SW 1271 (cell line): ENCODE data around the gene CHST13.
"Not testable (repeated sequence)": the region's sequence is repeated elsewhere in the genome, so short reads cannot be mapped to it uniquely, and the experiment has no call there.

Source experiments
- DNase-seq, 2 experiments: peaks; one replicate each; lab custom pipeline; 2025; lab: John Stamatoyannopoulos, UW

Gene CHST13

DNA sequence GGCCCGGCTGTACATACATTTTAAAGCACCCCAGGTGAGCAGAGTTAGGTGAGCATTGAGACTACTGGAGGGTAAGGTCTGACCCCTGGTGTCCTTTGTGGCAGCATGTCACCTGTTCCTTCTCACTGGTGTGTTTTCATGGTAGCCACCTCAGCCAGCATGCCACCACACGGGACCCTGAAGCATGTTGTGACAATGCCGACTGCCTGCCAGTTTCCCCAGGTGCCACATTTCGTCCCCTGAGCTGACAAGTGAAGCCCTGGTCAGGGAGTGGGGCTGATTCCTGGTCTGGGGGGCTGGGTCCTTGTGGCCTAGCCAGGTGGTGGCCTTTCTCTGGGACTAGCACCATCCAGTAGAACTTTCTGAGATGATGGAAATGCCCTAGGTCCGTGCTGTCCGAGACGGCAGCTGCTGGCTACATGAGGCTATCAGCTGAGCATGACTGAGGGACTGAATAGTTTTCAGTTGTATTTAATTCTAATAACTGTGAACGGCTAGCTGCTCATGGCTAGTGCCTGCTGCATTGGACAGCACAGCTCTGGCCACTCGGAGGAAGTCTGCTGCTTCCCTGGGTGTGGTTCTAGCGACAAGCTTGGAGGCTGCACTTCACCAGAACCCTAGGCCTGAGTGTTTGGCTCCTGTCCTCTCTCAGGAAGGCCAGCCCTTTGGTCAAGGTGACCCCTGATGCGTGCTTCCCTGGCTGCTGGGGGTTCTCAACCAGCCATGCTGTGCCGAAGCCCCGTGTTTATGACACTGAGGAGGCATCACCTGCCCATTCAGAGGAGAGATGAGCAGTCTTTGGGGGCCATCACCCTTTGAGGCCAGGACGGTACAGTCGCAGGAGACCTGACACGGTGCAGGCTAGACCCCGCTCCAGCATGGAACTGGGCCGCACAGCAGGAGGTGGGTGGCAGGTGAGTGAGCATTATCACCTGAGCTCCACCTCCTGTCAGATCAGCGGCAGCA lies 30.9 kb downstream of the CHST13 start:
- DNase-seq, result no peak

DNA sequence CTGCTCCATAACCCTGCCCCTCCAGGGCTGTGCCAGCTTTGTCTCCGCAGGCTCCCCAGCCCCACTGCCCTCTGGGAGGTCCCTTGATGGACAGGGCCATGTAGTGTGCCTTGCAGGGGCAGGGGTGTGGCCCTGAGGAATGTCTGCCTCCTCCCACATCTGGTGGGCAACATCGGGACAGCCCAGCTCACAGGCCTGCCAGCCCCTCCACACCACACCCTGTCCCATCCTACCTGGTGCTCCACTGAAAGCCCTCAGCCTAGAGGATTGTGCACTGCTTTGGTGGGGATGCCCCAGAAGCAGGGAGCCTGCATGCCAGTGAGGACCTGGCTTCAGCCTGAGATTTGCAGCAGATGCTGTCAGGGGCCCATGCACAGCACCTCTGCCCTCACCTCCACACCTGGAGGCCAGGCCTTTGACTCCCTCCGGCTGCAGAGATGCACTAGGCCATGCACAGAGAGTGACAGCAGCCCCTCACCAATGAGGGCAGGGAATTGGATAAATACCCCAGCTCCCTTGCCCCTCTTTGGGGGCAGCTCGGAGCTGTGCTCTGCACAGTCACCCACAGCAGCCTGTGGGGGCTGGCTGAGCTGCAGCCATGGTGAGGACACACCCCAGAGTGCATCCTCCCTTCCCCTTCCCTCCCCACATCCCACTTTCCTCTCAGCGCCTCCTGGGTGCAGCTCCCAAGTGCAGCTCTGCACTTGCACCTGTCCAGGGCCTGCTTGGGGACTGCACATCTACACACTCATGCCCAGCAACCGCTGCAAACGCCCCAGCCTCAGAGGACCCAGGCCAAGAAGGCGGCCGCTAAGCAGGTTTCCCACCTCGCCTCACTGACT lies 32.1 kb downstream of the CHST13 start:
- DNase-seq, result no peak

- no peak for DNase-seq
These were observed 32.9 kb downstream of the CHST13 start for GRCh38 chr3:126556637-126557414.

DNA sequence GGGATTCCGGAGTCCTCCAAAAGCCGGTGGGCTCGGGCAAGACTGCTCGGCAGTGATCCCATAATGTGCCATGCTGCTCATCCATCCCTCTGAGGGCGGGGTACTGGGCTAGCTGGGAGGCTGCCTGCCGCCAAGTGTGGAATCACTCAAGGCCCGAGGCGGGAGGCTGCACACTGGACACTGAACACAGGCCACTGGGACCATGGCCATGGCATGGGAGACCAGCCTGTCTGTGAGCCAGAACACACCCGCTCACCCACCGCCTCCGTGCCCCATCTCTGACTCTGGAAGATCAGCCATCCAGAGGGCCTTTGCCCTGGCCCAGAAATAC lies 33.4 kb downstream of the CHST13 start:
- DNase-seq, result no peak

DNA sequence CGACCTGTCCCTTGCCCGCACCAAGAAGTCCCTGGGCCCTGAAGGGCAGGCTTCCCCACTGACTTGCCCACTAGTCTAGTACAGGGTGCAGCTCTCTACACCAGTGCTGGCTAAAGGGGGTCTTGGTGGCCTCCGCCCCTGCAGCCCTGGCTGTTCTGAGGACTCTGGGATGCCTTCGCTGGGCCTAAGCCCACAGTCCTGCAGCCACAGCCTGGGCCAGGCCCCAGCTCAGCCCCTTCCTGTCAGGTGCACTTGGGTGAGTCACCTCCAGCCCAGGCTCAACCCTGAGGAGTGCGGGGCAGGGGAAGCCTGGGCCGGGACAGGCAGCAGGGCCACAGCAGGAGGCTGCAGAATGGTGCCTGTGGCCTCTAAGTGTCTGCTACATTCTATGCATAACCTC lies 33.8 kb downstream of the CHST13 start:
- DNase-seq, result no peak

DNA sequence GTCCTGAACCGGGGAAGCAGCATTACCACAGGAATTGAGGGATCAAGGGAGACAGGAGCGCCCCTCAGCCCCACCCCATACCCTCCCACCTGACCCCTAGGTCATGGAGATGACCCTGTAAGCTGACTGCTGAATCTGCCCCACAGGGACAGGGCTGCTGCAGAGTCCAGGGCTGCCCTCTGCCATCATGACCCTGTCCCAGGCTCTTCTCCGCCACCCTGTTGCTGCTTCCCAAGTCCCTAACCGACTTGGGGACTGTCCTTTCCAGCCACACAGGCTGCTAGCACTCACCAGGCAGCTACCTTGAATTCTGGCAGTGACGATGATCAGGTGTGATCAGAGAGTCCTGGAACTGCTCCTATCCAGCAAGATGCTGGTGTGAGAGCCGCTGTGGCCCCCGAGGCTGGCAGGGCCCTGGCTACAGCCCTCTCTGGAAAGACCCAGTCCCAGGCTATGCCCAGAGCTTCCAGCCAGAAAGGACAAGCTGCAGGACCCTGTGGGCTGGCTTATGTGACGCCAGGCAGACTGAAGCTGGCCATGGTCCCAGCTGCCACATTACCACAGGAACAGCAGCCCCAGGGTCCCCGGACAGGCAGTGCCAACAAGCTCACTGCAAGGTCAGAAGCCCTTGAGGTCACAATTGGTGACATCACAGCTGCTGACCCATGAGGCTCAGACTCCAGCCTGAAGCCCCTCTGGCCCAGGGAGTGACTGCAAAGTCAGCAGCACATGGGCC lies 34.5 kb downstream of the CHST13 start, which contains the start of gene C3orf22:
Gene C3orf22, minus strand, starts transcription at position 597 of the 736 bp plus-strand sequence. CDS start 5,542 bp downstream, outside the sequence.
- DNase-seq, result no peak

DNA sequence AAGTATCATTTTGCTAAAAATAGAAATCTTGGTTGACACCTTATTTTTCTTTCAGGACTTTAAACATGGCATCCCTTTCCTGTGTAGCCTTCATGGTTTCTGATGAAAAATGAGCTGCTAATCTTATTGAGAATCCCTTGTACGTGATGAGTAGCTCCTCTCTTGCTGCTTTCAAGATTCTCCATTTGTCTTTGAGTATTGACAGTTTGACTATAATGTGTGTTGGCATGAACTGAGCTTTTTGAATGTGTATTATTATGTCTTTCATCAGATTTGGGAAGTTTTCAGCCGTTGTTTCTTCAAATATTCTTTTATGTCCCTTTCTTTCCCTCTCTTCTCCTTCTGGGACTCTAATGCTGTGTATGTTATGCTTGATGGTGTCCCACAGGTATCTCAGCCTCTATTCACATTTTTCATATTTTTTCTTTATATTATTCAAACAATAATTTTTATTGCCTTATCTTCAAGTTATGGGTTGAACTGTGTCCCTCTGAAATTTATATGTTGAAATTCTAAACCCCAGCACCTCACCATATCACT lies 38.9 kb downstream of the CHST13 start:
- DNase-seq, result no peak

DNA sequence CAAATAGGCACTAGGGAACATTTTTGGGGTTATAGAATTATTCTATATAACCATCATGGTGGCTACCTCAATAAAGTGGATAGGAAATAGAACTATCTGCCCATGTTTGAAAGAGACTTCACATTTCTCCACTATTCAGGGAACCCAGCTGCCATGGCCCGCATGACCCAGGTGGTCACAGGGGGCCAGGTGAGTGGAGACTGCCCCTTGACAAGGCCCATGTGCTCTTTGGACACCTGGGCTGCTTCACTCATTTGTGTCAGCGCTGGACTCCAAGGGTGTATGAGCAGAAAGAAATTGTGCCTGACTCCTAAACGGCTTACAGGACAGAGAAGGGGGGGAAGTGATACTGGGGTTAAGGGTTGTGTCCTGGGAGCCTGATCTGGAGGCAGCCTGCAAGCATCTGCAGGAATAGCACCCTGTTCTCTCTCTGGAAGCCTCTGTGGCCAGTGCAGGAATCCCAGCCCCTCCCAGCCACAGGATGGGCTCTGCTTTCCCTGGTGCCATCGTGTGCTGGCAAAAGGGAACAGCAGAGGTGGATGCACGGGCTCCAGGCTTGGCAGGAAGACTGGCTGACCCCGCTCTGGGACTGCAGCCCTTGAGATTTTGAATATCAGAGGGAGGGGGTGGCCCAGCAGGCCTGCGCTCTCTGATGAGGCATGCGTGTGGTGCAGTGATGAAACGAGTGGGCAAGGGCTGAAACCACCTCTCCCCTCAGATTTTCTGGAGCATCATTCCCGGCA lies 43.9 kb downstream of the CHST13 start:
- DNase-seq, result no peak

DNA sequence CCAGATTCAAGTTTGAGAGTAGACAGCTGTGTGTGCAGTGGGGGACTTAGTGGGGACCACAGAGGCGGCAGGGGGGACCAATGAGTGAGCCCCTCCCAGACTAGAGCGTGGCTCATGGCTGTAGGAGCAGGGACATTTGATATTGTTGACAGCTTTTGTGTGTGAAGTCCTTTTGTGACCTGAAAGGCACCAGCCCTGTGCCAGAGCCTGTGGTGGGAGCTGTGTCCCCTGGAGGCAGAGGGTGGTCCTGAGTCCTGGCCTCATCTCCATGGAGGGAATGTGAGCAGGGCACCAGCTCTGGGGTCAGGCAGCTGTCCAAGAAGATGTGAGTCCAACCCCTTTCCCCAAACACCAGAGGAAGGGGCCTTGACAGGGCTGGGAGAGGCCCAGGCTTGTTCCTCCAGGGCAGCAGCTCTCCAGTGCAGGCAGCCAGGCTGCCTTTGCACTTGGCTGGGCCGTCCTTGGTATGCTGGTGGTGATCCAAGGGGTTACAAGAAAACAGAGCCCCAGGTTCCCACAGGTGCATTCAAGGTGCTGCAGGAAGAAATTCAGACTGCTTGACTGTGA lies 44.9 kb downstream of the CHST13 start:
- no peak for DNase-seq

- no peak for DNase-seq
These were observed 45.5 kb downstream of the CHST13 start for GRCh38 chr3:126569390-126569975.

- DNase-seq, result no peak
These were observed 46.2 kb downstream of the CHST13 start for GRCh38 chr3:126570103-126570541.

DNA sequence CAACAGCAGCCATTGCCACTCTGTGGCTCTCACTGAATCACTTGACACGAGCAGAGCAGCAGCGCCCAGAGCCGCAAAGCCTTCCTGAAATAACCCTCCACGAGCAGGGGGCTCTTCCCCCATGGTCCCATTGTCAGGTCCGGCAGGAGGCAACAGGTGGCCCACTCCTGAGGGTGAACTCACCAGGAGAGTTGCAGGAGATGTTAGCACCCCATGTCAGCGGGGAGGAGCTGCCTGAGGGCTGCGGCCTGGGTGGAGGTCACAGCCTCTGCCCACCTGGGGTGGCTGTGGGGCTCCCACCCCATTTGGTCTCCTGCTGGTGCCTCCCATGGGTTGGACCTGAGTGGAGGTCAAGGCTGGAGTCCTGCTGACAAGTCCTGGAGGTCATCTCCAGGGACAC lies 47.1 kb downstream of the CHST13 start:
- no peak for DNase-seq

GRCh38 chr3:126573492-126574117 lies 49.6 kb downstream of the CHST13 start:
- DNase-seq, result no peak

- DNase-seq, result no peak
These were observed 53.3 kb downstream of the CHST13 start for GRCh38 chr3:126577261-126577660.

DNA sequence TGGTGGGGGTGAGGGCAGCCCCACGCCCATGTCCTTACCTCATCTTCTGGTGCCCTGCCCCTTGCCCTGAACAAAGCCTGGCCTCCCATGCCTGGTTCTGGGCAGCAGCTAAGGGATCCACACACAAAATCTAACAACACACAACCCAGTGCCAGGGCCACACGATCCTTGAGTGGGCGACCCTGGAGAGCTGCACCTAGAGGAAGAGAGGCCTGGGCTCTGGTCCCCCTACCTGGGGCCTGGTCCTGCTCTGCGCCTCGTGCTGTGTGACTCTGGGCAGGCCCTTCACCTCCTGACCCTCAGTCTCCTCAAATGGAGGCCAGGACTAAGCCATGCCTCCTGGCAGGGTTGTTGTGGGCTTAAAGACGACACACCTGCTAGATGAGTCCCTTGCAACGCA lies 54.7 kb downstream of the CHST13 start:
- no peak for DNase-seq

- no peak for DNase-seq
These were observed 56.8 kb downstream of the CHST13 start for GRCh38 chr3:126580746-126581145.

GRCh38 chr3:126581569-126581968 lies 57.6 kb downstream of the CHST13 start:
- DNase-seq, result no peak

- DNase-seq, result no peak
These were observed 58.4 kb downstream of the CHST13 start for GRCh38 chr3:126582311-126582710.

- not testable (repeated sequence) for DNase-seq
These were observed 67.6 kb downstream of the CHST13 start for GRCh38 chr3:126591515-126591914.
